Natural killer cell (primary cell): ENCODE measurements around the gene PPIF. TPM values are rescaled to one million over a fixed set of nuclear protein-coding genes. Genes with fewer than 3 reads are reported as not detected.
"Not testable (repeated sequence)": the region's sequence is repeated elsewhere in the genome, so short reads cannot be mapped to it uniquely, and the experiment has no call there.

Source experiments
- ATAC-seq, 3 donors: fragments of 150-1000 bp in 2 of 3; fragments of 200-7000 bp in 1 of 3; cut with Tn5 transposase; 1 replicate in 1 of 3; 2 replicates in 2 of 3; pipeline ENCODE4 v1.10.0; 2021; ENCODE audit warnings: mild to moderate bottlenecking in 2 of 3, moderate library complexity in 2 of 3
- DNase-seq, 2 donors: peaks; one replicate each; pipeline versions ENCODE4 v3.0.0 to v3.0.0-alpha.2; 2013 to 2021; ENCODE audit warnings: mixed read lengths in 1 of 2
- H3K27ac ChIP-seq: one replicate; pipeline ENCODE4 v1.5.1; 2013; ENCODE audit warnings: mild to moderate bottlenecking, low read length
- H3K27me3 ChIP-seq: one replicate; pipeline ENCODE4 v1.6.1; 2013; ENCODE audit warnings: low read length; ENCODE audit not compliant: control insufficient read depth, insufficient read depth
- H3K36me3 ChIP-seq: one replicate; pipeline ENCODE4 v1.6.1; 2013; ENCODE audit warnings: low read length; ENCODE audit not compliant: control insufficient read depth, insufficient read depth
- H3K4me1 ChIP-seq: one replicate; pipeline ENCODE4 v1.6.1; 2013; ENCODE audit warnings: low read length; ENCODE audit not compliant: control insufficient read depth, insufficient read depth
- H3K4me3 ChIP-seq: one replicate; pipeline ENCODE4 v1.5.1; 2013; ENCODE audit warnings: low read length
- H3K9me3 ChIP-seq: one replicate; pipeline ENCODE4 v1.6.1; 2013; ENCODE audit warnings: low read length; ENCODE audit not compliant: control insufficient read depth, insufficient read depth
- H3K27ac Mint-ChIP-seq, 2 donors: one replicate each; pipeline ENCODE4 v1.8.0; 2022; ENCODE audit warnings: mild to moderate bottlenecking in 2 of 2, mixed read lengths in 2 of 2, moderate library complexity in 1 of 2
- H3K27me3 Mint-ChIP-seq, 2 donors: one replicate each; pipeline ENCODE4 v1.8.0; 2022; ENCODE audit warnings: low read depth in 2 of 2, mixed read lengths in 2 of 2
- H3K36me3 Mint-ChIP-seq: one replicate; pipeline ENCODE4 v1.8.0; 2022; ENCODE audit warnings: mixed read lengths
- H3K4me1 Mint-ChIP-seq, 2 donors: one replicate each; pipeline ENCODE4 v1.8.0; 2022; ENCODE audit warnings: mixed read lengths in 2 of 2
- H3K4me3 Mint-ChIP-seq: one replicate; pipeline ENCODE4 v1.8.0; 2022; ENCODE audit warnings: mild to moderate bottlenecking, moderate library complexity, mixed read lengths
- H3K9me3 Mint-ChIP-seq, 2 donors: one replicate each; pipeline ENCODE4 v1.8.0; 2022; ENCODE audit warnings: mixed read lengths in 2 of 2
- CTCF ChIP-seq: fragments of 200-600 bp; IDR thresholded peaks from one replicate; pipeline ENCODE4 v1.8.0; 2022; ENCODE audit warnings: antibody characterized with exemption
- WGBS: methylation state at CpG from one replicate; pipeline ENCODE4 v1.1.7; 2013; ENCODE audit warnings: missing lambda C conversion rate; ENCODE audit not compliant: insufficient coverage; 5-methylcytosine and 5-hydroxymethylcytosine counted together
- intact Hi-C: fragments of 100-400 bp; cut with micrococcal nuclease; formaldehyde crosslinking; loops from one replicate; pipeline ENCODE4 v1.14.2; 2022
- total RNA-seq, 4 donors: library from RNA; stranded (reverse); fragments of 120-200 nt in 1 of 4; gene quantifications; one replicate each; pipeline versions ENCODE4 v1.2.3 to v1.2.4, GENCODE V29; 2013 to 2022

PPIF gene
- total RNA-seq, 3 donors from 2014 or later (not counting 1 experiment from before 2014, with no cell fraction given): 59.5 to 99.1 (median 66.3) TPM

DNA sequence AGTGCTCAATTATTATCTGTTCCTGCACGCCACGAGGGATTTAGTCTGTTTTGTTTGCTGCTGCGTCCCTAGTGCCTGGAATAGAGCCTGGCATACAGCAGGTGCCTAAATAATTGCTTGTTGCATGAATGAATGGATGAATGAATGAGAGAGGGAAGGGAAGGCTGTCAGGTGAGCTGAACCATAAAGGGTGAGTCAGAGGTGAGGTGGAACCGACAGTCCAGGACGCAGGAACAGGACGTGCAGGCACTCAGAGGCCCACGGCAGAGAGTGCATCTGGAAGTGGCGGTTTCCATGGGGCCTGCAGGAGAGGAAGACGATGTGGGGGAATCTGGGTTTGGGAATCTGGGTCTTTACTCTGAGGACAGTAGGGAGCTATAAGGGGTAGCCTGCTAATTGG lies 17.7 kb upstream of the PPIF start:
- 93% methylated on average over 9 of the region's 9 CpGs for WGBS
- Mint-ChIP-seq H3K27ac (peak overlapping the region in 1 of 2 donors; percentile 24), H3K4me3 (no peak overlapping the region), H3K36me3 (no peaks in the 10 kb centered on the region), H3K4me1 (peaks cover 0 to 6% of the 10 kb centered on the region in 2 donors), H3K27me3 (no peaks in the 10 kb centered on the region), H3K9me3 (no peaks in the 10 kb centered on the region)
- intact Hi-C loops: no loop called here
- DNase-seq (no peak), ATAC-seq (no peak)
- no peak for TF ChIP-seq CTCF
- Histone ChIP-seq H3K27me3 (no peaks in the 10 kb centered on the region), H3K9me3 (no peaks in the 10 kb centered on the region), H3K27ac (no peak overlapping the region), H3K4me1 (peaks cover 11% of the 10 kb centered on the region), H3K36me3 (no peaks in the 10 kb centered on the region), H3K4me3 (no peak overlapping the region)

DNA sequence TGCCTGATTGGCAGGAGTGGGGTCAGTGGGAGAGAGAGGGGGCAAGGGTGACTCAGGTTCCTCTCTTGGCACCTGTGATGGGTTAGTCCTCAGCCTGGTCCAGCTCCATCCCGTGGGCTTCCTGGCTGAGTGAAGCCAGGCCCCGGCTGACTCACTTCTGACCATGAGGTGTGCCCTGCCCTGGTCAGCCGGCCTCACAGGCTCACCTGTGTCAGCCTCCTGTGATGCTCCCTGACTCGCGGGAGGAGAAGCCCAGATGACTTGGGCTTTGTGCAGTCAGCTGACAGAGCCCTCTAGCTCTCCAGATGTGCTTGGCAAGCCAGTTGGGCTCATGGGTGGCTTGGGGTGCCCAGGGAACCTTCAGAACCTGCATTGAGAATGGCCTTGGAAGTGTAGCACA lies 16.0 kb upstream of the PPIF start:
- intact Hi-C loops: no loop called here
- Mint-ChIP-seq H3K36me3 (no peaks in the 10 kb centered on the region), H3K27me3 (no peaks in the 10 kb centered on the region), H3K9me3 (no peaks in the 10 kb centered on the region), H3K27ac (no peak overlapping the region), H3K4me3 (no peak overlapping the region), H3K4me1 (no peaks in the 10 kb centered on the region)
- ATAC-seq: peak in 1 of 3 donors; percentile 2
- Histone ChIP-seq H3K4me1 (peaks cover 11% of the 10 kb centered on the region), H3K27ac (peak overlapping the region; percentile 39), H3K36me3 (no peaks in the 10 kb centered on the region), H3K9me3 (no peaks in the 10 kb centered on the region), H3K4me3 (no peak overlapping the region), H3K27me3 (no peaks in the 10 kb centered on the region)
- no peak for DNase-seq
- TF ChIP-seq CTCF: no peak
- WGBS: 94% methylated on average over 5 of the region's 5 CpGs

DNA sequence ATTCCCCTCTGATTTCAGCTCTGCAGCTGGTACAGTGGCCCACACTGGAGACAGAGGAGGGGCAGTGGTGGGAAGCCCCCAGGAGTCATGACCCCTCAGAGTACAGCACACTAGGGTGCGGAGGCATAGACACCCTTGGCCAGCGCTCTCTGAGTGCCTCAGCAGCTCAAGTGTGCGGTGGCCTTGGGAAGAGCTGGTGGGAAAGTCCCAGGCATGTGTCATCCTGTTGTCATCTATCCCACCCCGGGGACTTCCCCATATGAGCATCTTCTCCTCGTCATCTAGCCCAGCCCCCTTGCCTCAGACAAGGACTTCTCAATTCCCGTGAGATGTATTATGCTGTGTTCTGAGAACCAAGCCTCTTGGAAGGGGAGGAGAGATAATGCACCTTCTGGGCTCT lies 15.6 kb upstream of the PPIF start:
- Histone ChIP-seq H3K27me3 (no peaks in the 10 kb centered on the region), H3K9me3 (no peaks in the 10 kb centered on the region), H3K27ac (peak overlapping the region; percentile 39), H3K4me1 (peaks cover 11% of the 10 kb centered on the region), H3K36me3 (no peaks in the 10 kb centered on the region), H3K4me3 (no peak overlapping the region)
- 77% methylated on average over 5 of the region's 6 CpGs for WGBS
- no peaks in the 10 kb centered on the region for H3K27me3 Mint-ChIP-seq
- peak in 1 of 2 donors; percentile 89 for DNase-seq
- H3K36me3 Mint-ChIP-seq: no peaks in the 10 kb centered on the region
- peak; percentile 83 to 90 (median 85) for ATAC-seq
- no peak overlapping the region for H3K4me3 Mint-ChIP-seq
- no peak for TF ChIP-seq CTCF
- H3K9me3 Mint-ChIP-seq: no peaks in the 10 kb centered on the region
- no peaks in the 10 kb centered on the region for H3K4me1 Mint-ChIP-seq
- intact Hi-C loops: no loop called here
- no peak overlapping the region for H3K27ac Mint-ChIP-seq

GRCh38 chr10:79332610-79333315 lies 14.5 kb upstream of the PPIF start:
- H3K4me3 Mint-ChIP-seq, H3K27ac Mint-ChIP-seq, H3K36me3 Mint-ChIP-seq, intact Hi-C loops, H3K27me3 Mint-ChIP-seq, H3K27me3 ChIP-seq, H3K4me1 Mint-ChIP-seq, H3K27ac ChIP-seq, ATAC-seq, H3K9me3 ChIP-seq, H3K36me3 ChIP-seq, H3K9me3 Mint-ChIP-seq, DNase-seq, H3K4me3 ChIP-seq: not testable (repeated sequence)
- H3K4me1 ChIP-seq: peaks cover 11% of the 10 kb centered on the region
- WGBS: 95% methylated on average over 1 of the region's 10 CpGs
